HK-2 (cell line): ENCODE data around the gene FER1L5.

ENCODE experiments used
- DNase-seq: peaks from one replicate; pipeline ENCODE4 v3.0.0-alpha.2; 2018; ENCODE audit not compliant: unreplicated experiment

FER1L5 gene

GRCh38 chr2:96680561-96681141 is 38.1 kb downstream of the FER1L5 start:
- DNase-seq: no peak

DNA sequence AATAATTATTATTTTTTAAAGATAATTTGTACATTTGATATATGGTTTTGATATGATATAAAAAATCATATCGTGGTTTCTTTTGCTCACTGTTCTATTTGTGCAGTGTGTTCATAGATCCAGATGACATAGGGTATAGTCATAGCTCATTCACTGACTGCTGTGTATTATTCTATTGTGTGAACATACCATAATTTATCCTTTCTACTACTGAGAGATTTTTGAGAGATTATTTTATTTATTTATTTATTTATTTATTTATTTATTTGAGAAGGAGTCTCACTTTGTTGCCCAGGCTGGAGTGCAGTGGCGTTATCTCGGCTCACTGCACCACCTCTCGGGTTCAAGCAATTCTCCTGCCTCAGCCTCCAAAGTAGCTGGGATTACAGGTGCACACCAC is 39.0 kb downstream of the FER1L5 start:
- no peak for DNase-seq

DNA sequence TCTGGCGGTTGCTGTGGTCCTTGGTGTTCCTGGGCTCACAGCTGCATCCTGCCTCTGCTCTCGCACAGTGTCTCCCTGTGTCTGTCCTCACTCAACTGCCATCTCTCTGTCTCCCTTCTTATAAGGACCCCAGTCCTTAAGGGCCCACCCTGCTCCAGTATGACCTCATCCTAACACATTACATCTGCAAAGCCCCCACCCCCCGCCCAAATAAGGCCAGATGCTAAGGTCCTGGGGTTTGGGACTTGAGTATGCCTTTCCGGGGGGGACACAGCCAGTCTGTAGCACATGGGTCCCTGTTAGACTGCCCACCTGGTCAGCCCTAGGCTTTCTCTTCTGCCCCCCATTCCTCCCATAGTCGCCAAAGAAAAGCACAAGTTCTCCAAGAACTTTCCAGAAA is 40.7 kb downstream of the FER1L5 start:
- no peak for DNase-seq

GRCh38 chr2:96683972-96684820 is 41.6 kb downstream of the FER1L5 start:
- no peak for DNase-seq

GRCh38 chr2:96684883-96685576 is 42.5 kb downstream of the FER1L5 start:
- no peak for DNase-seq

- no peak for DNase-seq
Measured at GRCh38 chr2:96685577-96686459, 43.3 kb downstream of the FER1L5 start.

GRCh38 chr2:96687266-96687665 is 44.7 kb downstream of the FER1L5 start:
- DNase-seq: no peak

DNA sequence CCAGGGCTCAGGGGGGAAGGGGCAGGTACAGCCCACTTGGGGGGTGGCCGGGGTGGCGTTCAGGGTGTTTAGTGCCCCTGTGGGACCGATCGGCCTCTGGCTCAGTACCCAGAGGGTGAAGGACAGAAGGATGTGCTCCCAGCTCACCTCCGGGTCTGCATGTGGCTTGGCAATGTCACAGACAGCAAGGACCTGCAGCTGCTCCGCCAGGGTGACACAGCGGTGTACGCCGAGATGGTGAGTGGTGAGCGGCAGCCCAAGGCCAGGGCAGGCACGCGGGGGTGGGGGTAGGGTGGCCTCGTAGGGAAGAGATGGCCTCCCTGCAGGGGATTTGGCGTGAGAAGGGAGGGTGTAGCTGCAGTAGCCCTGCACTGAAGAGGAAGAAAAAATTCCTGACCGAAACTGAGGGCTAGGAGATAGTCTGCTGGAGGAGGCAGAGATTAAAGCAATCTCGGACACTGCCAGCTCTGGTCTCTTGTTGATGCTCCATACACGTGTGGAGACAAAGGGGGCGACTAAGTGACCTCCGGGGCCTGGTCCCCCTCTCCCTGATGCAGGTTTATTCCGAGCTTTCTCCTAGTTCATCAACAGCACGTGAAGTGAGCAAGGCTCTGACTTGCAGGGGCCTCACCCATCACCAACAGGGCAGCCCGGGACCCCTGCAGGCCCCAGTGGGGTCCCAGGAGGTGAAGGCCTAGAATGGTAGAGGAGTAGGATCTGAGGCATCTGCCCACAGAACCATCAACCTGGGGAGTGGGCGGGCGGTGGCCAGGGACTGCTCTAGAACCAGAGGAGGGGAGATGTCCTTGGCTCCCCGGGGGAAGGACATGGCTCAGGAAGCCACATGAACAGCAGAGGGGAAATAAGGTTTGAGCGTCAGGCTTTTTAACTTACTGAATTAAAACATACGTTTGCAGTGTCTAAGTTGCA is 45.4 kb downstream of the FER1L5 start:
- DNase-seq: no peak

DNA sequence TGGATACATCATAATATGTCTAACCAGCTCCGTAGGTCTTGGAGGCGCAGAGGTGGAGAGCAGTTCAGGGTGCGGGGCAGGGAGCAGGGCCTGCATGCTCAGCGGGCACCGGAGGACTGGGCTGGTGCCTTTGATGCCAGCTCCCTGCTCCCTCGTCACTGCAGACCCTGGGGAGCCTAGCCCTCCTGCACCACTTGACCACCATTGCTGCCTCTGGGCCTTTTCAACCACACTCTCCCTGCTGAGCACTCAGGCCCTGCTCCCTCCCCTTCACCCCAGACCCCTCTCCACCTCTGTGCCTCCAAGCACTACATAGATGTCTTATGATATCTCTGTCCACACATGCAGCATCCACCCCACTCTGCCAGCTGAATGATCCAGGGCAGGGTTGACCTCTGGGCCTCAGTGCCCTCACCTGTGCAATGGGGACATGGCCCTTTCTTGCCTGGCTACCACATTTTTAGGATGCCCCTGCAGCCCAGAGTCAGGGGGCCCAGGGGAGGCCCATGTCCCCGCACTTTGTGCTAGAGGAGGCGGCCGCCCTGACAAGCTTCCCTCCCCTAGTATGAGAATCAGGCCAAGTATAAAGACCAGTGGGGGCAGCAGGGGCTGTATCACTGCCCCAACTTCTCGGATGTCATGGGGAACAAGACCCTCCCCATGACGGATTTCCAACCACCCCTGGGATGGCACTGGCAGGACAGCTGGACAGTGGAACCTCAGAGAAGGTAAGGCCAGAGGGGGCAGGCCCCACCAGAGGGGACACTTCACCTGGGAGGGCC is 46.3 kb downstream of the FER1L5 start:
- no peak for DNase-seq

DNA sequence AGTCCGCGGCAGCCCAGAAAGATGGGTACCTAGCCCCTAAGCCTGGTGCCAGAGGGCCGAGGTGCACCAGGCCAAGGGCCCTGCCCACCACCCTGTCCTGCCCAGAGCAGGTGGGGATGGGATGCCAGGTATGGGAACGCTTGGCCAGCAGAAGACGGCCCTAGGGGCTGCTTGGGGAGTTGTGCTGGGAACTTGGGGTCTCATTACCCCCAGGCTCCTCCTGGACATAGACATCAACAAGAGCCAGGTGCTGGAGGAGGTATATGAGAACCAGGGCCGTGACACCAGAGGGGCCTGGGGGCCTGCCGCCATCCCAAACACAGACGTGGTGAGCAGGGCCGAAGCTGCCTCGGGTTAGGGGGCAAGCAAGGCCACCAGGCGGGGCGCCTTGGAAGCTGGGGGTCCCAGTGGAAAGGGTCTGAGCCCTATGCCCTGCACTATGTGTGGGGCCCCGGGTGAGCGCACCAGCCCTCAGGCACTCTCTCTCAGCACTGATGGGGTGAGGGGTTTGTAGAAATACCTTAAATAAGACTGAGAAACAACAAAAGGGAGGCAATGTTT is 46.9 kb downstream of the FER1L5 start:
- no peak for DNase-seq

DNA sequence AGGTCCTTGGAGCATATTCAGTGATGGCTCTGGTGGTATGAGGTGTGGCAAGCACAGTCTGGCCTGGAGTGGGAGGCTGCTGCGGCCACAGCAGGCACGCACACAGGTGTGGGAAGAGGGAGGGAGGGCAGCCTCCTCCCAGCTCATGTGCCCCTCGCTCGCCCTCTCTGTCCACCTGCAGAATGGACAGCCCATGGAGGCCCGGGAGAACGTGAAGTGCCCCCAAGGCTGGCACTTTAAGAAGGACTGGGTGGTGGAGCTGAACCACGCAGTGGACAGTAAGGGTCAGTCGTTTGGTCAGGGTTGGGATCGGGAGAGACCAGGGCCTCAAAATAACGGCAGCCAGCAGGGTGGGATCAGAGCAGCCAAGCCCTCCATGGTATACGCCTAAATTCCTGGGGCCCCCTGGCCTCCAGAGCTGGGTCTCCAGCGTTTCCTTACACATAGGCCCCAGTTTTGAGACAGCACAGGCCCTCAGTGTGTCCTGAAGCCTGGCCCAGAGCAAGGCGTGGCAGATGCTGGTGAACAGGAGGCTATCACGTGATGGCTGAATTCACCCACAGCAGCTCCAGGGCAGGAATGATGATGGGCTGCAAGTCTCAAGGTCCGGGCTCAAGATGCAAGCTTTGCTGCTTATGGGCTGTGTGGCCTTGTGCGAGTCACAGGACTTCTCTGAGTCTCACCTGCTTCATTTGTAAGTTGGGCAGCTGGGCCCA is 47.9 kb downstream of the FER1L5 start:
- no peak for DNase-seq

GRCh38 chr2:96691022-96691612 is 48.6 kb downstream of the FER1L5 start:
- no peak for DNase-seq

GRCh38 chr2:96692094-96692971 is 49.8 kb downstream of the FER1L5 start:
- no peak for DNase-seq

DNA sequence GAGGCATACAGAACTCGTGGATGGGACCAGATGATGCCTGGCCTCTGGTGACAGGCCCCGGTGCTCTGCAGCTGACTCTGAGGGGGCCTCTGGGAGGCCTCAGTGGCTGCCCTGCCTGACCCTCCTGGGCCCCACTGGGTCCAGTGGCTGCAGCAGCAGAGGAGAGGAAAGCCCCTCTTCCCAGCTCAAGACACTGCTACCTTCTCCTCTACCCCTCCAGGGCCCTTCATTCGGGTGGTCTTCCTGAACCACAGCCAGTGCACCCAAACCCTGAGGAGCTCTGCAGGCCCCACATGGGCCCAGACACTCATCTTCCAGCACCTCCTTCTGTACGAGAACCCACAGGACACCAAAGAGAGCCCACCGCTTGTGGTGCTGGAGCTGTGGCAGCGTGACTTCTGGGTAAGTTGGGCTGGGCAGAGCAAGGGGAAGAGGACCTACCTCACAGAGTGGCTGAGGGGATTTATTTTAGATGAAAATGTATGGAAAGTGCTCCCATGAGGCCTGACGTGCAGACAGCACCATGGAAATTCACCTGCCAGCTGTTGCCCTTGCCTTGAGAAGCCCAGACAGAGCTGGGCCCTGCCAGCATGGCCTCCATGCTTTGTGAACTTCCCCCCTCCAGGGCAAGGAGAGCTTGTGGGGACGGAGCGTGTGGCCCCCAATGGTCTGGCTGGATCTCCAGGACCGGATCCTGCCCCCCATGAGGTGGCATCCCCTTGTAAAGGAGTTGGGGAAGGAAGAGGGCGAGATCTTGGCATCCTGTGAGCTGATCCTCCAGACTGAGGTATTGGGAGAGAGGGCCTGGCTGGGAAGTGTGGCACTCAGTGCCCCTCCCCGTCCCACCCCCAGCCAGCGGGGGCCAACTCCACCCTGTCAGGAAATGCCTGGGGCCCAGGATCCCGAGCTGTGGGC is 51.0 kb downstream of the FER1L5 start:
- no peak for DNase-seq

GRCh38 chr2:96694279-96694678 is 51.7 kb downstream of the FER1L5 start:
- no peak for DNase-seq

DNA sequence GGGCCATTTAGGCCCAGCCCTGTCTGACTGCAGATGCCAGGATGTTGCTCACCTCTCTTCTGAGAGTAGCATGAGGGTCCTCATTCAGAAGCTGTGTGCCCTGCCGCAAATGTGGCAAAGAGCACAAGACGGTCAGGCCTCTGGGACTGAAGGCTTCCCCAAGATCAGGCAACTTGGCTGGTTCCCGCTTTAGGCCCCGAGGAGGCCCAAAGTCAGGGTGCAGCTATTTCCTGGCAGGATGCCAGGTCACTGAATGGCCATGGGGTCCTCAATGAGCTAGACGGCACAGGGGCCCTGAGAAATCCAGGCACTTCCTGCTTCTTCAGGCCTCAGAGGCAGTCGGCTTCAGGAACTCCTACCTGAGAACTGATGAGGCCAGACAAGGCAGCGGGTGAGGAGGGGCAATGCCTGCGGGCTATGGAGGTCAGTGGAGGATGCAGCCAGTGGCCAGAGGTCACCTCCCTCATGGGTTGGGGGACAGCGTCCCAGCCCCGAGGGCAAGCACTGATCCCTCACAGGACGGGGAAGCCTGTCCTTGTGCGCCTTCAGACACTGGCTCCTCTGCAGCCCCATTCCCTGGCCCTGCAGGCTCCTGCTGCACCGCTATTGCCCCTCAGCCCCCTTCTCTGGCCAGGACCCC is 52.4 kb downstream of the FER1L5 start:
- no peak for DNase-seq
